DMS 273 (cell line): ENCODE results near the gene FASN.
A peak's percentile ranks its signal among the peaks of the same experiment; 100 is the strongest.

Experiments used
- DNase-seq: peaks from one replicate; lab custom pipeline; 2025; ENCODE audit not compliant: unreplicated experiment; lab: John Stamatoyannopoulos, UW

FASN gene

DNA sequence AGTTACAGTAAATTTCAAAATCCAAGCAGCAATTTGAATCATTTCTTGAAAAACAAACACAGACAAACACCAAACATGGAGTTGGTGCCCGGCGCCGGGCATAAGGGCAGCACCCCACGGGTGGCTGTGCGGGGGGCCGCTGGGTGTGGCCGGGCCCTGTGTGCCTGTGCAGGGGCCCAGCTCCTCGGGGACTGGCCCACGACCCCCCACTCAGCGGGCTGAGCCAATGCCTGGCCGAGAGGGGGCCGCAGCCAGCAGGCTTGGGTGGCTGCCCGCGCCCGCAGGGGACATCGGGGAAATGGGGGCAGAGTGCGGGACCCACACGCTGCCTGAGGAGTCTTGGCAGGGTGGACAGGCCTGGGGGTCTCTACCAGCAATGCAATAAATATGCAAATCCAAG lies 19.6 kb downstream of the FASN start:
- no peak for DNase-seq

DNA sequence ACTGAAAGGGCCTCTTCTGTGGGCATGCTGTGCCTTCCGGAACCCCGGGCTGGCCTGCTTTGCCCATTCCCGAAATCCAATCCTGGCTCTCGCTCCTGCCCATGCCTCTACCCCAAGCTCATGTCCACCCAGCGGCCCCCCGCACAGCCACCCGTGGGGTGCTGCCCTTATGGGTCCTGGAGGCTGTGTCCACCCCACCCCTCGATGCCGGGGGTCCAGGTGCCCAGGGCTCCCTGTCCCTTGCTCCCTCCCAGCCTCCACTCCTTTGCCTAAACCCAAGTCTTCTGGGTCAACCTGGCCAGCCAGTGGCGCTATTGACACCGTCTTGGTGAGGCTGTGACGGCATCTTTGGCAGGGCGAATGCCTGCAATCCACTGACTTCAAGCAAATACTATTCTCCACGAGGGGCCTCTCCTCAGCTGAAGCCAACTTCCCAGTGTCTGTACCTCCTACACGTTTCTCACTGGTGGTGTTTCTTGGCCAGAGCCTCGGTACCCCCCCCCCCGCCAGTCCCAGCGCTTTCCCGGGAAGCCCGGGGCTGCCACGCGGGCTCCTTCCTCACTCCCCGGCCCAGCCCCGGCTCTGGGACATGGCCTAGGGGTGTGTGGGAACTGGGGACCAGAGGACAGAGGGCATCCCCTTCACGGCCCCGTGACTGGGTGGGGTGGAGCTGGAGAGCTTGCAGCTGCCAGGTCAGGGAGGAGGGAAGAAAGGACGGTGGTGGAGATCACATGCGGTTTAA lies 20.2 kb downstream of the FASN start:
- DNase-seq = peak; percentile 47

GRCh38 chr17:82076785-82077591 lies 21.0 kb downstream of the FASN start:
- peak; percentile 52 for DNase-seq

DNA sequence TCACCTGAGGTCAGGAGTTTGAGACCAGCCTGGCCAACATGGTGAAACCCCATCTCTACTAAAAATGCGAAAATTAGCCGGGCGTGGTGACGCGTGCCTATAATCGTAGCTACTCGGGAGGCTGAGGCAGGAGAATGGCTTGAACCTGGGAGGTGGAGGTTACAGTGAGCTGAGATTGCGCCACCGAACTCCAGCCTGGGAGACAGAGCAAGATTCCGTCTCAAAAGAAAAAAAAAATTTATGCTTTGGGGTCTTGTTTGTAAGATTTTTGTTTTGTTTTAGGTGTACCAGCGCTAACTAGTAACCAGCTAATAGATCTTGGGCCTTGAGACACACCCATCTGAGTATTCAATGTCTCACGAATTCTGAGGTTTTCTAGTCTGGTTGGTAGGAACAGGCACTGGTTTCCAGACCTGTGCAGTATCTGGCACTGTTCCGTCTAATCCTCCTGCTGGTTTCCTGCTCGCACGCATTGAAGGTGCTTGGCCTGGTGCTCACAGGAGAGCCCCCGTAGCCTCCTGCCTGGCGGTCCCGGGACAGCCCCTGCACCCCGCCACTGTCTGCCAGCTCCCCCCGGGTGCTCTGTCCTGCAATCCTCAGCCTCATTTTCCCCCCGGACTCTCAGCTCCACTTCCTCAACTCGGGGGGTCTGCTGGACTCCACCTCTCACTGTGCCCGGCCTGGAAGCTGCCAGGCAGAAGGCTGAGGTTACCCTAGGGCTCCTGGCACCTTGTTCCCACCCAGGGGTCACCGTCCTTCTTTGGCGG lies 21.8 kb downstream of the FASN start:
- DNase-seq = peak; percentile 57

GRCh38 chr17:82073446-82073845 lies 24.6 kb downstream of the FASN start:
- no peak for DNase-seq

DNA sequence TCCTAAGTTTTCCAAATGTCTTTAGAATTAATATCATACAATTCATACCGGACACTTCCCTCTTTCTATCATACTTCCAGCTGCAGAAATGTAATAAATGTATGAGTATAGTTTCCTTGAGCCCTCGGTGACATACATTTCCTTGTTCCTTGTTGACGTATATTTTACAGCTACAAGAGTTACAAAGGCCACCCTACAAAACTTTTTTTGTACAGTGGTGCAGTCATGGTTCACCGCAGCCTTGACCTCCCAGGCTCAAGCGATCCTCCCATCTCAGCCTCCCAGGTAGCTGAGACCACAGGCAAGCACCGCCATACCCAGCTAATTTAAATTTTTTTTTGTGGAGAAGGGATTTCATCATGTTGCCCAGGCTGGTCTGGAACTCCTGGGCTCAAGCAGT lies 25.2 kb downstream of the FASN start:
- no peak for DNase-seq

DNA sequence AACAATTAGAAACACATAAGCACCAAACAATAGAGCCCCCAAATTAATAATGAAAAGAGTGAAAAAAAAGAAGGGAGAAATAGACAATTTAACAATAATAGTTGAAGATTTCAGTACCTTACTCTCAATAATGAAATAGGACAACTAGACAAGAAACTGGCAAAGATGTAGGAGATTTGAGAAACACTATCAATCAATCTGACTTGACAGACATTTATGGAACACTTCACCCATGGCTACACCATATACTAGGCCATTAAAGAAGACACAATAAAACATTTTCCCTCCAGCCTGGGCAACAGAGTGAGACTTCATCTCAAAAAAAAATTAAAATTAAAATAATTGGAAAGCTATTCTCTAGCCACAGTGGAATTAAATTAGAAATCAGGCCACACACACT lies 27.4 kb downstream of the FASN start:
- no peak for DNase-seq

GRCh38 chr17:82065638-82066303 lies 32.3 kb downstream of the FASN start, which contains the start of gene DUS1L:
DUS1L (minus strand) TSS chr17:82065804; CDS start chr17:82065059, 745 bp downstream.
- DNase-seq = peak; percentile 83

DNA sequence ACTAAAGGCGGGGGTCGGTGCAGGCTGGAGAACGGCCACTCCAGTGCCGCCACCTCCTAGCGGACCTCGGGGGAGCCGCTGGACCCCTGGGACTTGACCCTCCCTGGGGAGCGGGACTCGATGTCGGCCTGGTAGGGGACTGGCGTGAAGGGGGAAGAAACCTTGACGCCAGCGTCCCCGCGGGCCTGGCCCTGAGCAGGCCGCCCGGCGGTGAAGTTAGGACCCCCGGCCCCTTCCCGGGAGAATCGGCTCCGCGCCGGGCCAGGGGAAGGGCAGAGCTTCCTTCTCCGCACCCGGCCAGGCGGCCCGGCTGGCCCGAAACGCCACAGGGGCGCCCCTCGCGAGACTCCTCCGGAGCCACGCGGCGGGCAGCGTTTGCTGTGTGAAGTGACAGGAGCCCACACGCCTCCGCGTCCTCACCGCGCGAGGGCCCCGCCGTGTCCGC lies 32.8 kb downstream of the FASN start:
- peak; percentile 73 for DNase-seq

GRCh38 chr17:82064433-82065192 lies 33.4 kb downstream of the FASN start:
- DNase-seq = no peak

GRCh38 chr17:82063424-82064415 lies 34.3 kb downstream of the FASN start:
- DNase-seq = no peak

GRCh38 chr17:82062984-82063368 lies 35.1 kb downstream of the FASN start:
- DNase-seq = no peak

DNA sequence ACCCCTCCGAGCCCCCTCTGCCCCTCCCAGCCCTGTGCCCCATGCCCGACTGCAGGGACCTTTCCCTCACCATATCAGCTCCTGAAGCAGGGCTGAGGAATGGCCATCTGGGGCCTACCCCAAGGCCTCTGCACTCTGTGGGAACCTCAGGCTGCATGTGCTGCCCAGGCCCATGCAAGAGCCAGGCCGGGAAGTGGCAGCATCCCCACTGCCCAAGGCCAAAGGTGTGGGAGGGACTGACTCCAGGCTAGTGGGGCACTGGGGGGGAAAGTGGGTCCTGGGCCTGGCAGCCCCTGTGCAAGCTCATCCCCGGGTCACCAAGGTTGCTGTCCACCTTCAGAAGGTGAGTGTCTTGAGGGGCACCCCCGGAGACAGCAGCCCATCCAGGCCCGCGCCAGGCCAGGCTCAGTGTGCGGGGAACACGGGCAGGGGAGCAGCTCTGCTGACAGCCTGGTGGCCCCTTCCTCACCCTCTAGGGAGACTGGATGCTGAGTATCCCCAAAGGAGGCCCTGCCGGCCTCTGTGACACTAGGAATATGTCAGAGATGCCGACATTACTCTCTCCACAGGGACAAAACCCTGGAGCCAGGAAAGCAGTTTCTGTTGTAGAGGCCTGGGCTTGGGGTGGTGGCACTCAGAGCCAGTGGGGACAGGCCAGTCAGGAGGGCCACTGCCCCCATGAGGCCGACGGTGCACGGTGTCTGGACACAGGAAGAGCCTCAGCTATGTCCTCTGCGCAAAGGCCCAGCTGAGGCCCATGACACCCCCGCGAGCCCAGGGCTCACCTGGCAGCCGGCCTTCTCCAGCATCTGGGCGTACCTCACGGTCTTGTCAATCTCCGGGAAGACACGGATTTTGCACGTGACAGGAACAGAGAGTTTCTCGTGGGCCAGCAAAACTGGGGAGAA lies 35.7 kb downstream of the FASN start:
- no peak for DNase-seq

DNA sequence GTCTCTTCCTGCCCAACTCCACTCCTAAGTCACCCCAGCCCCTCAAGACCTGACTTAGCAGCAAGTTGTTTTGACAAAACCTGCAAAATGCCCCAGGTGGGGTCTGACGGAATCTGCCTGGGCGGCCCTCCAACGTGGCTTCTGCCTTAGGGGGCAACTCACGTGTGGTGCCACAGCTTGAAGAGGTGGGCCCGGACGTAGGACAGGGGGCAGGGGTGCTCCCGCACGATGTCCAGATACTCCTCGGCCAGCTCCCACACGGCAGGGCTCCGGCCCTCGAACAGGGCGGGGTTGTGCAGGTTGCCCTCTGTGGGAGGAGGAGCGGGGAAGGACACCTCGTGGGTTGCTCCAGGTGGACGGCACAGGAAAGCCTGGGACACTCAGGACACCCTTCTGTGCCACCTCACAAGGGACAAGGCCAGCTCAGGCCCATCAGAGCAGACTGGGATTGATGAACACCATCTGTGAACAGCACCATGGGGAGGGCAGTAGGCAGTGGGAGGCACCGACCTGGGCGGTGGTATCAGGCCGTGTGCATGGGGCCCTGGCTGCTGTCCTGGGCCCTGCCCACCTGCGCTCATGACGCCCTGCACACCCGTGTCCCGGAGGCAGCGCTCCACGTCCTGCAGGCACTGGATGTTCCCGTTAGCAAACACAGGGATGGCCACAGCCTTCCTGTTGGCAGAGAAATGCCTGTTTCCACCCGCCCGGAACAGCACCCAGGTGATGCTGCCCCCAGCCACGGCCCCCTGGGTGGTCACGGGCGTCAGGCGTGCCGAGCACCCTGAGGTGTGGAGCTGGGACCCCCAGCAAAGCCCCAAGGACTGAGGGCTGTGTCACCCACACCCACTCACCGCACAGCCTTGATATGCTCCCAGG lies 36.8 kb downstream of the FASN start:
- DNase-seq = no peak

DNA sequence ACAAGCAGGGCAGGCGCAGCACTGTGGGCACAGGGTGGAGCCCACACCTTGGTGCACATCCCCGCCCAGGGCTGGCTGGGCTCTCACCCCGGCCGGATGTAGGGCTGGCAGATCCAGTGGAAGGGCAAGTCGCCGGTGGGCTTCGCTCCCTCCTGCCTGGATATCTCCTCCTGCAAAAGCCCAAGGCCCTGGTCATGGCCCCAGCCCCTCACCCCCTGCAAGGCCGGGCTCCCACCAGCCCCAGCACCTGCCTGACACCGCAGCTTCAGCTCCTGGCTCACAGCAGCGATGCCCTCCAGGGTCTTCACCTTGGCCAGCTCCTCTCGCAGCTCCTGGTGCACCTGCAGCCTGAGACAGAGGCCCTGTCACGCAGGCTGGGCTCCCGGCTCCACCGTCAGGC lies 37.4 kb downstream of the FASN start:
- DNase-seq = no peak

DNA sequence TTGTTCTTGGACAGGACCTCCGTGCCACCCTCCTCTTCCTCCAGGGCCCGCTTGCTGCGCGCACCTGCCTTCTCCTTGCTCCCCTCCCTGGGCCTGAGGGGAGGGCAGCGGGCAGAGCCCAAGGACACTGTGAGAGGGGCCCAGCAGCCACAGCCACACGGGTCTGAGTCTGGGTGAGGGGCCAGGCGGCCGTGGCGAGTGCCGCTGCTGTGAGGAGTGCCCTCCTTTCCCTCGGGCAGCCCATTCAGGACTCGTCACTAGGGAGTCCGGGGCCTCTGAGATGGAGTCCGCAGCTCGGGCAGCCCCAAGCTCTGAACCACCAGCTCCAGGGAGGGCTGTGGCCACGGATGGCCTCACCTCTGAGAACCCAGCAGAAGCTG lies 38.0 kb downstream of the FASN start:
- DNase-seq = no peak
